GM21737 (cell line): ENCODE results near the gene IMPACT.
A peak's percentile ranks its signal among the peaks of the same experiment; 100 is the strongest.

ENCODE experiments used
- ATAC-seq: cut with Tn5 transposase; IDR thresholded peaks from one replicate; pipeline ENCODE4 v1.9.1; 2021; ENCODE audit warnings: mild to moderate bottlenecking, moderate library complexity; ENCODE audit not compliant: unreplicated experiment

The IMPACT gene

GRCh38 chr18:24420551-24420950 lies 5.9 kb upstream of the IMPACT start:
- ATAC-seq = no peak

- ATAC-seq = no peak
Measured at GRCh38 chr18:24421831-24422230, 4.6 kb upstream of the IMPACT start.

- ATAC-seq = no peak
Measured at GRCh38 chr18:24426073-24426397, 435 bp upstream of the IMPACT start.

DNA sequence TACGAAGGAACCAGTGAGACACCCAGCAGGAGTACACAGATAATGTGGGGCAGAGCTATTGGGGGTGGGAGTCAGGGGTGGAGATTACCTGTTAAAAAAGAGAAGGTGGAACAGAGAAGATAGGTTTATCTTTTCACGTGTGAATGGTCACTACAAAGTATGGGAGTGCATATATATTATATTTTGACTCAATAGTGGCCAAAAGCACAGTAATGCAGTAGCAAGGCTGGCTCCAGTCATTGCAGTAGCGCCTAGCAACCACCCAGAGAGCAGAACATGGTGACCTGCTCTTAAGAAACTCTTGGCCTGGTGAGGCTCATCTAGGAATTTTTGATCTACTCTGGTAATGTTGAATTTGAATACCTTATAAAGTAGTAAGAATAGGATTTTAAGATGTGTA lies 1.0 kb downstream of the IMPACT start:
- ATAC-seq = no peak

GRCh38 chr18:24428709-24429108 lies 2.2 kb downstream of the IMPACT start:
- no peak for ATAC-seq

GRCh38 chr18:24429188-24429587 lies 2.7 kb downstream of the IMPACT start:
- no peak for ATAC-seq

- no peak for ATAC-seq
Measured at GRCh38 chr18:24432618-24433017, 6.1 kb downstream of the IMPACT start.

GRCh38 chr18:24436939-24437338 lies 10.5 kb downstream of the IMPACT start:
- ATAC-seq = no peak

- no peak for ATAC-seq
Measured at GRCh38 chr18:24443870-24444269, 17.4 kb downstream of the IMPACT start.

- ATAC-seq = no peak
Measured at GRCh38 chr18:24446453-24446852, 20.0 kb downstream of the IMPACT start.

DNA sequence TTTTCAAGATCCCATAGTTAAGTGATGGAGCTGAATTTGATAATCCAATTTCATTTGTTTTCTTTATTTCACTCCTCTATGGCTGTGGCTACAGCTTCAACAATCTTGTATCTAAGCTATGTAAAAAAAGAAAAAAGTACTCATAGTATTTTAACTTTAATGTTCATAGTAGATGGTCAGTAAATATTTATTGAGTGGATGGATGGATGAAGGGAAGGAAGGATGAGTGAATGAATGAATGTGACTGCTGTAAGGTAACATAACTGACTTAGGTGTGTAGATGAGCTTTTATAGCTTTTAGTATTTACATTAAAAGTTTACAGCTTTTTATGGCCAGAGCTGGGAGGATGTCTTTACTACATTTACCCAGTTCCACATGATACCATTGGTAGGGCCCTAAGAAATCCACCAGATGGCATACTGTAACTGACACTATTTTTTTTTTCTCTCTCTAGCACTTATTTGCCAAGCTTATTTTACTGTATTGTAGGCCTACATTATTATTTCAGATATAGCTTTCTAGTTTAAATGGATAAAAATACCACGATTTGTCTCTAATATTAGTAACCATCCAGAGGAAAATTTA lies 20.6 kb downstream of the IMPACT start:
- no peak for ATAC-seq

- ATAC-seq = no peak
Measured at GRCh38 chr18:24447961-24448360, 21.5 kb downstream of the IMPACT start.

- peak; percentile 83 for ATAC-seq
Measured at GRCh38 chr18:24456549-24456948, 30.1 kb downstream of the IMPACT start.

DNA sequence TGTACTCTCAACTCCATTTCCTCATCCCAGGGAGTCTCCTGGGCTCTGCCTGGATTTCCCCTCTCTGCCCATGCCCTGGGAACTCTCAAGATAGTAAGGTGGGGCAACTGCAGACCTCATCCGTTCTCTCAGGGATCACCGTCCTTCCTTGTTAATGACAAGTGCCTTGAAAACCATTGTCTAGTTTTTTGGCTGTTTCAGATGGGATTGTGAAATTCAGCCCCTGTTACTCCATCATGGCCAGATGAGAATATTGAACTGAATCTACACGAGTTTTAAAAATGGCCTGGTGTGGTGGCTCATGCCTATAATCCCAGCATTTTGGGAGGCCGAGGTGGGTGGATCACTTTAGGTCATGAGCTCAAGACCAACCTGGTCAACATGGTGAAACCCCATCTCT lies 33.3 kb downstream of the IMPACT start:
- ATAC-seq = no peak

DNA sequence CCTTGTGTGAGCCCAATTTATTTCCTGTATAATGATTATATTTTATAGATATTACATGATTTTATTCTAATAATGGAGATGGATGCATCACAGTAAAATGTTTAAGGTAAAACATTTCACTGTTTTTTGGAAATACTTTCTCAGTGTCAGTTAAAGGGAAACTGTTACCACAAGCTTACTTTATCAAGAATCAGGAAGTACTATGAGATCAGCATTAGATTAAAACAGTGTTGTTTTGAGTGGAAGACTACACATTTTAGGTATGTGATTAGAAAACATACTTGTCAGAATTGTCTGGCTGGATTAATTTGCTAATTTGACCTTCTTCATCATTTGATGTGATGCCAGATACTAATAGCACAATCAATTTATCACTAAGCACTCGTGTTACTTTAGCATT lies 33.9 kb downstream of the IMPACT start, which contains the start of gene HRH4:
TSS of gene HRH4 (plus strand) at position 250 of the 400 bp plus-strand sequence. CDS start at position 342, 92 bp downstream.
- no peak for ATAC-seq

DNA sequence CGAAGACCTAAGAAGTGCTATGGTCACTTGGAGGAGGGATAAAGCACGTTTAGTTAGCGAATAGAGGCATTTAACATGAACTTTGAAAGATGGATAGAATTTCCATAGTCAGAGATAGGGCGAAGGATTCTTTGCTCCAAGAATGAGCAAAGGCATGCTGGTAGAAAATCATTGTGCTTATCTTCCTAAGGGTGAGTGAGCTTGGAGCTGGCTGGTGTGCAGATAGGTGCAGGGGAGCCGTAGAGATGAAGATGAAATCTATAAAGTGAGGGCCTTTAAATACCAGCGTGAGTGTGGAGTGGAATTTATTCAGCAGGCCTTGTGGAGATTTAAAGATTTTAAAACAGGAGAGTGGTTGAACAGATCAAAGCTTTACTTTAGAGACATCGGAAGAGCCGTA lies 35.5 kb downstream of the IMPACT start:
- ATAC-seq = no peak

DNA sequence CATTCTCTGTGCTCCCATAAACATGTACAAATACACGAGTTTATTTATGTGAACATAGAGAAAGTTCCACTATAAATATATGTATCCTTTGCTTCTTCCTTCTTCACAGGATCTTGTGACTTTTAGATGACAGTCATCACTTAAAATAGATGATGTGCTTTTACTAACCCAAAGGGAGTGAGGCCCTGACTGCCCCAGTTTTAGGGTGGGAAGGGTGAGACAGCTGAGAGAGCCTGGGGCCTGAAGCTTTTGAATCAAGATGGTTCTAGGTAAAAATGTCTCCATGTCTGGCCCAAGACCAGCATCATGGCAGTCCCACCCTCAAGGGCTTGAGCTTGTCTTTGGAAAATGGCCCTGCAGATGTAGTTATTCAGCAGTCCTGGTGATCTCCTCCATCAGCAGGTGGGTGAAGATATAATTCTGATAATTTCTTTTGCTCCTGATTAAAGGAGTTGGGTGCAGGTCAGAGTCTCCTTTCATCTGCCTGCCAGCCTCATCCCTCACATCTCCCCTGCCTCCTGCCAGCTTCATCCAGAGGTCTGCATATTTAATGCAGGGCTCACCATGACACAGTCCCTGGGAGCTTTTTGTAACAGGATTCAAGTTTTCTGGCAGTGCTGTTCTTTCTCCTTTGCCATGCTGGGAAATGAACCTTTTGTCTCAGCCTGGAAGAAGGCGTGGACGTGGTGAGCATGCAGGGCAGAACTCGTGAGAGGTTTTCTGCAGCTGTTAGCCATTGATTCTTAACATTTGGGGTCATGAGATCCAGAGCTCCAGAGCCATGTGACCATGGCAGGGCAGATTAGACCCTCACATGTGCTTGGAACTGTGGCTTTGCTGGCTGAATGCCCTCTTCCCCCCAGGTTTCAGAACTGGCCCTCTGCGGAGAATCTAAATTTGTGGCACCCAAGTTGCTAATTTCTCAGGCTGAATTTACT lies 36.6 kb downstream of the IMPACT start:
- no peak for ATAC-seq

- ATAC-seq = no peak
Measured at GRCh38 chr18:24465486-24465885, 39.0 kb downstream of the IMPACT start.

DNA sequence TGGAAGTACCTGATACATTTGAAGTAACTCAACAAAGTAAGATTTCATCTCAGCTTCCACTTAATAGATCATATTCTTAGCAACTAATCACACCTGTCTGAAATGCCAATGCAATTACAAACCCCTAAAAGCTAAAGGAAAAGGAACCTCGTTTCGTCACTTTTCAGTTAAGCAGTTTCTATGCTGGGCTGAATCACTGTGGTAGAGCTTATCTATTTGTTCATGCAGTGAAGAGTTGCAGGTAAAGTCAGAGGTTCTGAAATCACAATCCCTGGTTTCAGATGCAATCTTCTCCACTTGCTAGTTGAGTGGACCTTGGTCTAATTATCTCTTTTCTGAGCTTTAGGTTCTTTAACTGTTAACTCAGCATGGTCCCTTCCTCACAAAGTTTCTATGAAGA lies 40.3 kb downstream of the IMPACT start:
- ATAC-seq = no peak

GRCh38 chr18:24470022-24470618 lies 43.6 kb downstream of the IMPACT start:
- ATAC-seq = no peak

GRCh38 chr18:24470805-24471204 lies 44.3 kb downstream of the IMPACT start:
- no peak for ATAC-seq

- no peak for ATAC-seq
Measured at GRCh38 chr18:24472591-24472990, 46.1 kb downstream of the IMPACT start.
